ENCODE measurements around the gene CDK7.

The CDK7 gene

GRCh38 chr5:69317391-69317790, 82.7 kb downstream of the CDK7 start:
- H3K27ac ChIP-seq, result no peak overlapping the region
- H3K4me3 ChIP-seq (ENCODE audit: low read depth, low read length), result no peak overlapping the region
- H3K9ac ChIP-seq, result no peak overlapping the region
- TF ChIP-seq CTCF (IDR thresholded peaks at IDR 0.05), result no peak
- no peaks in the 10 kb centered on the region for H3K36me3 ChIP-seq (ENCODE audit: control insufficient read depth, insufficient read depth, low read length)
- H3K79me2 ChIP-seq, result no peaks in the 10 kb centered on the region
- H2AFZ ChIP-seq, result no peak overlapping the region
- H3K4me2 ChIP-seq (ENCODE audit: low read length), result no peak overlapping the region
- no peaks in the 10 kb centered on the region for H3K4me1 ChIP-seq
- no peaks in the 10 kb centered on the region for H3K9me3 ChIP-seq (ENCODE audit: control insufficient read depth, low read length)
- H3K27me3 ChIP-seq (ENCODE audit: control insufficient read depth, insufficient read depth, low read length), result no peaks in the 10 kb centered on the region

GRCh38 chr5:69326365-69326764, 91.7 kb downstream of the CDK7 start:
- H3K4me2 ChIP-seq (ENCODE audit: low read length), result no peak overlapping the region
- no peaks in the 10 kb centered on the region for H3K79me2 ChIP-seq
- no peak for TF ChIP-seq CTCF (IDR thresholded peaks at IDR 0.05)
- H3K36me3 ChIP-seq (ENCODE audit: control insufficient read depth, insufficient read depth, low read length), result no peaks in the 10 kb centered on the region
- H3K9ac ChIP-seq, result no peak overlapping the region
- H3K27me3 ChIP-seq (ENCODE audit: control insufficient read depth, insufficient read depth, low read length), result no peaks in the 10 kb centered on the region
- H3K9me3 ChIP-seq (ENCODE audit: control insufficient read depth, low read length), result no peaks in the 10 kb centered on the region
- H3K4me3 ChIP-seq (ENCODE audit: low read depth, low read length), result no peak overlapping the region
- peaks cover 7% of the 10 kb centered on the region for H3K4me1 ChIP-seq
- H3K27ac ChIP-seq, result no peak overlapping the region
- H2AFZ ChIP-seq, result no peak overlapping the region

Measured in parathyroid adenoma (tissue), 2 donors.